Activated naive CD8-positive, alpha-beta T cell treated with anti-CD3 and anti-CD28 coated beads, Interleukin-2, amount 10 ng/mL, durations not matched to agents 7 days and 5 days (primary cell): Measurements from ENCODE around the gene PCCA. TPM values are rescaled to one million over a fixed set of nuclear protein-coding genes. Genes with fewer than 3 reads are reported as not detected.
"Not testable (repeated sequence)": the region's sequence is repeated elsewhere in the genome, so short reads cannot be mapped to it uniquely, and the experiment has no call there.

Experiments used
- ATAC-seq: fragments of 150-1000 bp; cut with Tn5 transposase; one replicate; pipeline ENCODE4 v1.10.0; 2021; ENCODE audit warnings: low read depth, moderate library complexity
- POLR2A ChIA-PET: fragments of 350-600 bp; sonication (Branson Sonifier 250); formaldehyde crosslinking; loops from one replicate; lab custom pipeline; 2021; ENCODE audit warnings: antibody characterized with exemption; lab: Charles Lee
- DNase-seq: peaks from one replicate; pipeline ENCODE4 v3.0.0; 2021
- H3K27ac Mint-ChIP-seq: one replicate; pipeline ENCODE4 v1.8.0; 2022; ENCODE audit warnings: mild to moderate bottlenecking, mixed read lengths
- H3K27me3 Mint-ChIP-seq: one replicate; pipeline ENCODE4 v1.8.0; 2022; ENCODE audit warnings: mild to moderate bottlenecking, moderate library complexity, mixed read lengths
- H3K36me3 Mint-ChIP-seq: one replicate; pipeline ENCODE4 v1.8.0; 2021; ENCODE audit warnings: mild to moderate bottlenecking, mixed read lengths
- H3K4me1 Mint-ChIP-seq: one replicate; pipeline ENCODE4 v1.8.0; 2021; ENCODE audit warnings: mixed read lengths
- H3K4me3 Mint-ChIP-seq: one replicate; pipeline ENCODE4 v1.8.0; 2022; ENCODE audit warnings: mild to moderate bottlenecking, moderate library complexity, mixed read lengths
- H3K9me3 Mint-ChIP-seq: one replicate; pipeline ENCODE4 v1.8.0; 2021; ENCODE audit warnings: mixed read lengths
- total RNA-seq, 2 experiments: library from RNA; stranded (reverse); gene quantifications; one replicate each; pipeline ENCODE4 v1.2.3, GENCODE V29; 2021

The PCCA gene
- total RNA-seq, 2 experiments from 2014 or later = 14.5 to 16.5 TPM

GRCh38 chr13:100304229-100304628 is 215.3 kb downstream of the PCCA start:
- ATAC-seq = no peak
- Mint-ChIP-seq H3K4me3 (no peak overlapping the region), H3K27ac (no peak overlapping the region), H3K36me3 (no peaks in the 10 kb centered on the region), H3K4me1 (no peaks in the 10 kb centered on the region), H3K27me3 (no peaks in the 10 kb centered on the region), H3K9me3 (no peaks in the 10 kb centered on the region)
- POLR2A ChIA-PET = no interaction called here
- no peak for DNase-seq

- POLR2A ChIA-PET = no interaction called here
Observed at GRCh38 chr13:100305398-100305797, 216.5 kb downstream of the PCCA start.

GRCh38 chr13:100306030-100306429 is 217.1 kb downstream of the PCCA start:
- Mint-ChIP-seq H3K36me3 (no peaks in the 10 kb centered on the region), H3K9me3 (no peaks in the 10 kb centered on the region), H3K4me1 (no peaks in the 10 kb centered on the region), H3K27ac (no peak overlapping the region), H3K27me3 (no peaks in the 10 kb centered on the region), H3K4me3 (no peak overlapping the region)
- ATAC-seq (no peak), DNase-seq (no peak)
- POLR2A ChIA-PET = no interaction called here

More at GRCh38 chr13:100305398-100305797, 216.5 kb downstream of the PCCA start:
- Mint-ChIP-seq H3K27me3 (no peaks in the 10 kb centered on the region), H3K27ac (no peak overlapping the region), H3K36me3 (no peaks in the 10 kb centered on the region), H3K4me3 (no peak overlapping the region), H3K4me1 (no peaks in the 10 kb centered on the region), H3K9me3 (no peaks in the 10 kb centered on the region)
- DNase-seq (no peak), ATAC-seq (no peak)

GRCh38 chr13:100306434-100306999 is 217.6 kb downstream of the PCCA start:
- no peak overlapping the region for H3K27ac Mint-ChIP-seq
- no peaks in the 10 kb centered on the region for H3K4me1 Mint-ChIP-seq
- H3K9me3 Mint-ChIP-seq = no peaks in the 10 kb centered on the region
- ATAC-seq (no peak), DNase-seq (no peak)
- H3K4me3 Mint-ChIP-seq = no peak overlapping the region
- POLR2A ChIA-PET = no interaction called here
- peaks cover 3% of the 10 kb centered on the region for H3K36me3 Mint-ChIP-seq
- H3K27me3 Mint-ChIP-seq = no peaks in the 10 kb centered on the region

- ATAC-seq (no peak), DNase-seq (no peak)
- H3K27me3 Mint-ChIP-seq = no peaks in the 10 kb centered on the region
- H3K27ac Mint-ChIP-seq = no peak overlapping the region
- H3K36me3 Mint-ChIP-seq = peaks cover 12% of the 10 kb centered on the region
- H3K4me1 Mint-ChIP-seq = no peaks in the 10 kb centered on the region
- POLR2A ChIA-PET = no interaction called here
- H3K9me3 Mint-ChIP-seq = peaks cover 7% of the 10 kb centered on the region
- H3K4me3 Mint-ChIP-seq = no peak overlapping the region
Observed at GRCh38 chr13:100314132-100314910, 225.4 kb downstream of the PCCA start.

- H3K36me3 Mint-ChIP-seq = peaks cover 17% of the 10 kb centered on the region
- H3K9me3 Mint-ChIP-seq = peaks cover 12% of the 10 kb centered on the region
- no peak overlapping the region for H3K4me3 Mint-ChIP-seq
- POLR2A ChIA-PET = no interaction called here
- no peak for ATAC-seq
- H3K4me1 Mint-ChIP-seq = no peaks in the 10 kb centered on the region
- no peaks in the 10 kb centered on the region for H3K27me3 Mint-ChIP-seq
- DNase-seq = no peak
- H3K27ac Mint-ChIP-seq = no peak overlapping the region
Observed at GRCh38 chr13:100315522-100315921, 226.6 kb downstream of the PCCA start.

- H3K27ac Mint-ChIP-seq, POLR2A ChIA-PET, ATAC-seq, H3K27me3 Mint-ChIP-seq, H3K4me3 Mint-ChIP-seq, DNase-seq, H3K4me1 Mint-ChIP-seq: not testable (repeated sequence)
- Mint-ChIP-seq H3K9me3 (peaks cover 11% of the 10 kb centered on the region), H3K36me3 (peaks cover 13% of the 10 kb centered on the region)
Observed at GRCh38 chr13:100318473-100318872, 229.6 kb downstream of the PCCA start.

GRCh38 chr13:100323937-100324336 is 235.0 kb downstream of the PCCA start:
- no peaks in the 10 kb centered on the region for H3K27me3 Mint-ChIP-seq
- POLR2A ChIA-PET = no interaction called here
- peaks cover 8% of the 10 kb centered on the region for H3K9me3 Mint-ChIP-seq
- H3K27ac Mint-ChIP-seq = no peak overlapping the region
- DNase-seq (no peak), ATAC-seq (no peak)
- no peaks in the 10 kb centered on the region for H3K4me1 Mint-ChIP-seq
- peaks cover 13% of the 10 kb centered on the region for H3K36me3 Mint-ChIP-seq
- no peak overlapping the region for H3K4me3 Mint-ChIP-seq

- Mint-ChIP-seq H3K27me3 (no peaks in the 10 kb centered on the region), H3K27ac (no peak overlapping the region), H3K4me3 (no peak overlapping the region), H3K9me3 (peaks cover 9% of the 10 kb centered on the region), H3K4me1 (no peaks in the 10 kb centered on the region), H3K36me3 (peaks cover 28% of the 10 kb centered on the region)
- POLR2A ChIA-PET = no interaction called here
- DNase-seq = no peak
- no peak for ATAC-seq
Observed at GRCh38 chr13:100330662-100331061, 241.8 kb downstream of the PCCA start.

GRCh38 chr13:100333141-100333540 is 244.2 kb downstream of the PCCA start:
- no peak overlapping the region for H3K27ac Mint-ChIP-seq
- no peak for ATAC-seq
- H3K9me3 Mint-ChIP-seq = peaks cover 13% of the 10 kb centered on the region
- no peaks in the 10 kb centered on the region for H3K4me1 Mint-ChIP-seq
- no peaks in the 10 kb centered on the region for H3K27me3 Mint-ChIP-seq
- no peak for DNase-seq
- H3K36me3 Mint-ChIP-seq = peaks cover 30% of the 10 kb centered on the region
- POLR2A ChIA-PET = no interaction called here
- no peak overlapping the region for H3K4me3 Mint-ChIP-seq

GRCh38 chr13:100334214-100334613 is 245.3 kb downstream of the PCCA start:
- H3K9me3 Mint-ChIP-seq = peaks cover 13% of the 10 kb centered on the region
- ATAC-seq = no peak
- H3K27ac Mint-ChIP-seq = no peak overlapping the region
- H3K4me3 Mint-ChIP-seq = no peak overlapping the region
- peaks cover 29% of the 10 kb centered on the region for H3K36me3 Mint-ChIP-seq
- DNase-seq = no peak
- no peaks in the 10 kb centered on the region for H3K27me3 Mint-ChIP-seq
- H3K4me1 Mint-ChIP-seq = no peaks in the 10 kb centered on the region
- POLR2A ChIA-PET = no interaction called here

GRCh38 chr13:100336795-100337516 is 248.1 kb downstream of the PCCA start:
- Mint-ChIP-seq H3K4me3 (no peak overlapping the region), H3K27me3 (no peaks in the 10 kb centered on the region), H3K27ac (no peak overlapping the region), H3K4me1 (peaks cover 12% of the 10 kb centered on the region), H3K36me3 (peaks cover 27% of the 10 kb centered on the region), H3K9me3 (peaks cover 13% of the 10 kb centered on the region)
- ATAC-seq = no peak
- no peak for DNase-seq
- POLR2A ChIA-PET = no interaction called here

- Mint-ChIP-seq H3K4me1 (peaks cover 12% of the 10 kb centered on the region), H3K27ac (no peak overlapping the region), H3K36me3 (peaks cover 24% of the 10 kb centered on the region), H3K9me3 (peaks cover 11% of the 10 kb centered on the region), H3K4me3 (no peak overlapping the region), H3K27me3 (no peaks in the 10 kb centered on the region)
- POLR2A ChIA-PET = no interaction called here
- no peak for DNase-seq
- no peak for ATAC-seq
Observed at GRCh38 chr13:100338275-100338674, 249.4 kb downstream of the PCCA start.
